DMS114 treated with DMSO at 0.1 percent for 48 hours (cell line): Measurements from ENCODE around the gene GPC5.
"Not testable (repeated sequence)": the region's sequence is repeated elsewhere in the genome, so short reads cannot be mapped to it uniquely, and the experiment has no call there.

Experiments
- DNase-seq: peaks from one replicate; lab custom pipeline; 2025; ENCODE audit not compliant: unreplicated experiment; lab: John Stamatoyannopoulos, UW

GPC5 gene

GRCh38 chr13:91647361-91647990 lies 249.1 kb downstream of the GPC5 start:
- DNase-seq = no peak

- no peak for DNase-seq
These were observed 249.6 kb downstream of the GPC5 start for GRCh38 chr13:91648012-91648411.

- DNase-seq = no peak
These were observed 251.0 kb downstream of the GPC5 start for GRCh38 chr13:91649456-91649855.

DNA sequence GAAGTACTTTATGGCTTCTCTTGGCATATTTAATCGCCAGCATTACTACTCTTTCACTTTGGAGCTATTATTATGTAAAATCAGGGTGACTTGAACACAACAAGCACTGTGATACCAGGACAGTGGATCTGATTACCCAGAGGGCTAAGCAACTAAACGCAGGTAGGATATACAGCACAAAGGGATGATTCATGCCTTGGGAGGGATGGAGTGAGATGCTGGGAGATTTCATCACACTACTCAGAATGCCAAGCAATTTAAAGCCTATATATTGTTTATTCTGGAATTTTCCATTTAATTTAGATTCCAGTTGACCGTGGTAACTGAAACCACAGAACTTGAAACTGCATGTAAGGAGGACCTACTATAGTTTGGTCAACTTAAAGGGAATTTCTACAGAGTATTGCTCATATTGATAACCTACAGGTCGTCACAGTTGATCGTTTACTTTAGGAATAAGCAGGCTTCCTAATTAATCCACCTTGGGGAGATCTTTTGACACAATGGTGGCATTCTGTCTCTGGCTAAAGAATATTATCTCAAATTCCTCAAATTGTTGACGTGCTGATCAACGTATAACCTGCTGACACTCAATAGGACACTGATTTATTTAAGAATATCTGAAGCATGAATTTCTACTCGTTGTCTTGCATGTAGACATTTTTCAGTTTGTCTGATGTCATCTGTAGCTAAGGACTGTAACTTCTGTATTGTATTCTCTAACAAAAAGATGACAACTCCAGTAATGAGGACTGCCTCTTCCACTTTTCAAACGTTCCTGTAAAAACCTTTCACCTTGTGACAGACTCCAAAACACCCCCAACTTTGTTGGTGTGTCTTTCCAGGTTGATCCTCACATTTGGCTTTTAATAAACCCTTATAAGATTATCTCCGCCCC lies 254.2 kb downstream of the GPC5 start:
- no peak for DNase-seq

DNA sequence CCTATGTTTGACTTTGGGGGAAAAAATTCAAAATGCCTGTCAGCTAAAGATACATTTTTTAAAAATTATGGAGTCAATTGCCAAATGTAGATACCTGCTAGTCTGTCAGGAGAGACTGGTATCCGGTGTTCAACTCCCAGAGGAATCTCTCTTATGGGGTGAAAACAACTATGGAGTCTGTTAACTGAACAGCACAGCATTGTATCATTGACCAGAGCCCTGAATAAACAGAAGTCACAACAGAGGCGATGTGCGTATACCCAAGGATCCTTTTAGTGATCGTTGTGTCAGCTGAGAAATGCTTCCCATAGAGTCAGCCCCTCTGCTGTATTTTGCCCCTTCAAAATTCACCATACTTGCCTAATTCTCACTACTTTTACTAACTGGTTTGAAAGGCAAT lies 257.3 kb downstream of the GPC5 start:
- DNase-seq = no peak

DNA sequence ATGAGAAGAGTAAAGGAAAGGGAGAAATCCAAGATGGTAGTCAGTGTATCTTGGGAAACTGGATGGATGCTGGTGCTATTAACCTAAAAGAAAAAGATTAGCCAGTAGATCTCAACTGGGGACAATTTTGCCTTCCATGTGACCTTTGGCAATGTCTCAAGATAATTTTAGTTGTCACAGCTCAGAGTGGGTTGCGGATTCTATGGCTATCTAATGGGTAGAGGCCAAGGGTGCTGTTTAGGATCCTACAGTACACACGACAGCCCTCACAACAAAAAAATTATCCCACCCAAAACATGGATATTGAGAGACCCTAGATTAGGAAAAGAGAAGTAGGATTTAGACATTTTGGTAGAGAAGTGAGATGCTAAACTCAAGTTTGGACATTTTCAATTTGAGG lies 258.9 kb downstream of the GPC5 start:
- no peak for DNase-seq

DNA sequence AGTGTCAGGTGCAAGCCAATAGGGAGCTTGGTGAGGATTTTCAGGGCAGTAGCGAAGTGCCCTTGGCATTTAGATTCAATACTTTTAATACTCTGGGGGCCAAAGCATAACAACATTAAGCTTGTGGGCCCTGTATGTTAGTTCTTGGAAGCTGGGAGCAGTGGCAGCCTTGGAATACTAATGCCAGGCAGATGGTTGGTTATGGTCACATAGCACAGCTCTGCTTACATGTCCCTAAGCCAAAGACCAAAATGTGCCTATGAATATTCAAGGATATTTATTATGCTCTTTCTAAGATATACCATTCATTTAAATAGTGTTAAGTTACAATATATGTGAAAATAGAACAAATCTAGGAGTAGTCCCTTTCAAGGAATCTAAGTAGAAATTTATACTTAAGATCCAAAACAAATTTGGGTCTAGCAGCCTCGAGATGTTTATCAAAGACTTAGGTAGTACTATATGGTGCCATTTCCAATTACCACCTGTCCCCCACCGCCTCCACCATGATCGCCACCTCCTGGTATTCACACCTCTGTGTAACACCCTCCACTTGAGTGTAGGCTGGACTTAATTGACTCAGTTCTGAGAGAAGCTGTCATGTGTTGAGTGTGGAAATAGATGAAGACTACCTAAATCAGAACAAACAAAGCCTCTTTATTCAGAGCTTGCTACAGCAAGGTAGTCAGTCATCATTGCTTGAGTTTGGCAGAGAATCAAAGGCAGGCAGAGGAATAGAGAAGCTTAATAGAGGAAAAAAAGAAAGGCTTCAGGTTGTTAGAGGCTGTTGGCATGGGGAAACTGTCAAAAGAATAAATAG lies 261.0 kb downstream of the GPC5 start:
- no peak for DNase-seq

DNA sequence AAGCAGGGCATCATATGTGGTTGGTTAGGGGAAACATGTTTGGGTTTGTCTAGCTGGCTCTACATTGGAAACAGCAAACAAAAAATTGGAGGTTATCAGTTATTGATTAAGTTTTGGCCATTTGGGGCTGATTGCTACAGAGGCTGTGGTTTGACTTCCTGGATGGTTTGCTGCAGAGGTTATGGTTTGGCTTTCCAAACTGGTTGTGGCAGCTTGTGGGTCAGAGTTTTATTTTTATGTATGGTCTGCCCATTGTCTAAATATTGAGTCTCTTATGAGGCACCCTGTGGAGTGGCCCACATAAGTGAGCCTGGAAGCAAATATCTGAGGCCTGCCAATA lies 261.6 kb downstream of the GPC5 start:
- DNase-seq = no peak

DNA sequence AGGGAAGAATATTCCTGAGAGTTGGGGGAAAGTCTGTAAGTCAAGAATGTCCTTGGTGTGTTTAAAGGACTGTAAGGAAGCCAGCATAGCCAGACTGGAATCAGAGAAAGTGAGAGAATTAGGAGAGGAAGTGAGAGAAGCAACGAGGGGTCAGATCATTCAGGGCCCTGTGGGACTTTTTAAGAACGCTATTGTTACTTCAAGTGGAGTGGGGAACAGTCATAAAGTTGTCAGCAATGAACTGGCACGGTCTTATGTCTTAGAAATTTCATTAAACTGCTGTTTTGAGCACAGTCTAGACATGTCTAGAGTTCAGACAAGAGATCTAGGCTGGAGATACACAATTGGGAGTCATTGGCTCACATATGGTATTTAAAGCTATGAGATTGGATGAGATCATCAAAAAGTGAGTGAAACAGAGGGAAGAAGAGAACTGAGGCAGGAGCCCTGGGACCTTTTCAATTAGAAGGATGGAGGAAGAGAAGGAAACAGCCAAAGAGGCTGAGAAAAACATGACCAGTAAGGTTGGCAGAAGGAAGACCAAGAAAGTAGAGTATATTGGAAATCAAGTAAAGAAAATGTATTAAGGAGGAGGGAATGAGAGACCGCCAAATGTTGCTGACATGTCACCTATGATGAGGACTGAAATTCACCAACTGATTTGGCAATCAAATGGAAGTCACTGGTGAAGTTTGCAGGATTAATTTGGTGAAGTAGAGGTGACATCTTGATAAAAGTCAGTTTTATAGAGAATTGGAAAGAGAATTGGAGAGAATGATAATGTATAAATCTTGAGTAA lies 263.5 kb downstream of the GPC5 start:
- no peak for DNase-seq

- no peak for DNase-seq
These were observed 265.6 kb downstream of the GPC5 start for GRCh38 chr13:91664039-91664438.

GRCh38 chr13:91667486-91667885 lies 269.1 kb downstream of the GPC5 start:
- no peak for DNase-seq

GRCh38 chr13:91668866-91669495 lies 270.6 kb downstream of the GPC5 start:
- no peak for DNase-seq

DNA sequence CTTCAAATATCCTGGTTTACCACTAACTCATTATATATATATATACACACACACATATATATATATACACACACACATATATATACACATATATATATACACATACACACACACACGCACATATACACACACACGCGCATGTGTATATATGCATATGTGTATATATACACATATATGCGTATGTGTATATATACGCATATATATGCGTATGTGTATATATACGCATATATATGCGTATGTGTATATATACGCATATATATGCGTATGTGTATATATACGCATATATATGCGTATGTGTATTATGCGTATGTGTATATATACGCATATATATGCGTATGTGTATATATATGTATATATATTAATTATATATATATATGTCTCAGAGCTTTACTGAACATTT lies 275.9 kb downstream of the GPC5 start:
- DNase-seq = not testable (repeated sequence)

DNA sequence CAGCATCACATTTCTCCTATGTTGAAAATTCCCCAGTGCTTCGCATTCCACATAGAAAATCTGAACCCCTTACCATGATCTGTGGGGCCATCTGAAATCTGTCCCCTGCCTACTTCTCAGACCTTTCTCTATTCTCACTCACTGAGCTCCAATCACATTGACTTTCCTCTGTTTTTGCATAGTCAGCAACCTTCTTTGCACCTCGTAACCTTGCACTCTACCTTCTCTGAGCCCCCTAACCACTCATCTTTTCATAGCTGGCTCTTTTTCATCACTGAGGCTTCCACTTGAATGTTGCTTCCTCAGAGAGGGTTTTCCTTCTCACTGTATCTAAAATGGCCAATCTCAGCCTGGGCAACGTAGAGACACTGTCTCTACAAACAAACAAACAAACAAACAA lies 286.3 kb downstream of the GPC5 start:
- DNase-seq = no peak

DNA sequence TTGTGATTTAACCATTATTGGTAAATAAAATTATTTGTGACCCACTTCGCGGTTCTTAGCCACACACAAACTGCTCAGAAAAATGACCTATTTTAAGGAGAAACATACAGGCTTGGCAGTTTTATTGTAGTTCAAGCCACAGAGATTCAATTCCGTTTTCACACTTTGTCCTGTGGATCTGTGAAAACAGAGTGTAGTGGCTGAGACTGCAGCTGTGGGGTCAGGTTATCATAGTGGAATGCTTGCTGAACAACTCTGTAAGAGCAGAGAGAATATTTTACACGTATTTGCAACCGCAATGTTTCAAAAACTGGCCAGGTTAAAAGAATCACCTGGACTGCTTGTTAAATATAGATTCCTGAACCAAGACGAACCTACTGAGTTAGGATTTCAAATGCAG lies 292.5 kb downstream of the GPC5 start:
- no peak for DNase-seq

DNA sequence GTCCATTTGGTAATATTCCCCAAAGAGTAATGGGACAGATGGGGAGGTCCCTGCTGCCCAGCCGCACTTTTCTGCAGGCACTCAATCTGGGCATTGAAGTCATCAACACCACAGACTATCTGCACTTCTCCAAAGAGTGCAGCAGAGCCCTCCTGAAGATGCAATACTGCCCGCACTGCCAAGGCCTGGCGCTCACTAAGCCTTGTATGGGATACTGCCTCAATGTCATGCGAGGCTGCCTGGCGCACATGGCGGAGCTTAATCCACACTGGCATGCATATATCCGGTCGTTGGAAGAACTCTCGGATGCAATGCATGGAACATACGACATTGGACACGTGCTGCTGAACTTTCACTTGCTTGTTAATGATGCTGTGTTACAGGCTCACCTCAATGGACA lies 295.0 kb downstream of the GPC5 start:
- DNase-seq = no peak

- no peak for DNase-seq
These were observed 299.9 kb downstream of the GPC5 start for GRCh38 chr13:91698308-91698707.

DNA sequence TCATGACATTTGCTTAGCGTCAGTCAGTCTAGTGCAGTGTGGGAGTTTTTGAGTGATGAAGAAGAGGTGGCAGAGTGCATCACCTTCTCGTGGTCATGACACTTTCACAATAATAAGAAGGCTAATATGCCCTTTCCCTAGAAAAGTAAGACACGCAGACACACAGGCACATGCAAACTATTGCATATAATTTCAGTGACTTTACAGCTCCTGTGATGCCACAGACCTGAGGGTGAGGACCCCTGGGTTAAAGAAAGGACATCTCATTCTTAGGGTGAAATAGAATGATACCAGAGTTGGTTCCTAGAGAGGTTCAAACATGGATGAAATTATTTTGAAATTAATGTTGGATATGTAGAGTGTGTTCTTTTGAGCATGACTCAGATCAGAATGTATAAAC lies 300.3 kb downstream of the GPC5 start:
- no peak for DNase-seq

DNA sequence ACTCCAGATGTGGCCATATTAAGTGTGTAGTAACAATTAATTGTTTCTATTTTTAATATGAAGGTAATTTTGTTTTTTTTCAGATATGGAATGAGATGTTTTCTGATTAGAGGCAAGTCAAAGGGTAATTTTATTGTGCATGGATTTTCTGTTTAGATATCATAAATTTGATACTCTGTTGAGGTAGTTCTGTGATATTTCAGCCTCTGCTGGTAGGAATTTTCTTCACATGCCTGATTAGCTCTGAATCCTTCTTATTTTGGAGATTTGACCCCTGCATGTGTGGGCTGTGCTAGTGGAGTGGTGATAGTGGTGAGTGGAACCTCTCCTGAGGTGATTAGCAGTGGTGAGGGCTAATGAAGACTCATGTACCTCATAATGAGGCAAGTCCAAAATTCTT lies 301.4 kb downstream of the GPC5 start:
- DNase-seq = no peak

- DNase-seq = no peak
These were observed 303.6 kb downstream of the GPC5 start for GRCh38 chr13:91701975-91702374.

DNA sequence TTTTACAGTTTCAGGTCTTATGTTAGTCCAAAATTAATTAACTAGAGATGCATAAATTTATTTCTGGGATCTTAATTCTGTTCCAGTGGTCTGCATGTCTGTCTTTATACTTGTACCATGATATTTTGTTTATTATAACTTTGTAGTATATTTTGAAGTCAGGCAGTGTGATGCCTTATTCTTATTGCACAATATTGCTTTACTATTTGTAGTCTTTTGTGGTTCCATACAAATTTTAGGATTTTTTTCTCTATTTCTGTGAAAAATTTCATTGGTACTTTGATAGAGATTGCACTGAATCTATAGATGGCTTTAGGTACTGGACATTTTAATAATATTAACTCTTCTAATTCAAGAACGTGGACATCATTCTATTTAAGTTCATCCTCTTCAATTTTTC lies 304.0 kb downstream of the GPC5 start:
- DNase-seq = no peak
